Heart left ventricle (tissue), 13 donors: Measurements from ENCODE around the gene IL4R.

ENCODE experiments used
- POLR2A ChIP-seq, 2 donors: fragments of 450-650 bp; IDR thresholded peaks; one replicate each; pipeline ENCODE4 v1.6.1; 2017; ENCODE audit warnings: antibody characterized with exemption in 2 of 2, mild to moderate bottlenecking in 2 of 2, moderate library complexity in 2 of 2
- TF ChIP-seq, protein P1 (sequence below), 12 donors: fragments of 200-600 bp; sonication (generic) in 4 of 12; IDR thresholded peaks; one replicate each; pipeline versions ENCODE4 v1.5.0 to v1.8.0; 2018 to 2022; ENCODE audit warnings: antibody characterized with exemption in 12 of 12, mild to moderate bottlenecking in 5 of 12
- donor health status: ischemic (EF 13 %, LVEDD 7.1; RV severe dilation, severe dysfunction).
- donor health status: DM: no; HTN: yes; CAD: no.
- donor health status: DM: no; HTN: no; CAD: no.
- donor health status: ischemic (EF 25% LVEDD 6.9; RV normal size, moderate dysfunction).
- donor health status: ischemic (EF 25% LVEDD 5.7; RV mildly dilated, moderate dysfunction).
- donor health status: ischemic (EF 35%, LVEDD 5.7; RV mildly dilated, moderate dysfunction).
- donor health status: nonischemic (EF 11% LVEDD 7.7; RV severe dilation, severe dysfunction).
- donor health status: DM: yes; HTN: yes; CAD: no.
- donor health status: PGD.
- donor health status: ischemic (EF 29% LVEDD 5.4; RV normal size, mild dysfunction).
- donor health status: nonischemic (EF 23%, LVEDD 6.1; RV moderate dilation, normal function).

DNA sequence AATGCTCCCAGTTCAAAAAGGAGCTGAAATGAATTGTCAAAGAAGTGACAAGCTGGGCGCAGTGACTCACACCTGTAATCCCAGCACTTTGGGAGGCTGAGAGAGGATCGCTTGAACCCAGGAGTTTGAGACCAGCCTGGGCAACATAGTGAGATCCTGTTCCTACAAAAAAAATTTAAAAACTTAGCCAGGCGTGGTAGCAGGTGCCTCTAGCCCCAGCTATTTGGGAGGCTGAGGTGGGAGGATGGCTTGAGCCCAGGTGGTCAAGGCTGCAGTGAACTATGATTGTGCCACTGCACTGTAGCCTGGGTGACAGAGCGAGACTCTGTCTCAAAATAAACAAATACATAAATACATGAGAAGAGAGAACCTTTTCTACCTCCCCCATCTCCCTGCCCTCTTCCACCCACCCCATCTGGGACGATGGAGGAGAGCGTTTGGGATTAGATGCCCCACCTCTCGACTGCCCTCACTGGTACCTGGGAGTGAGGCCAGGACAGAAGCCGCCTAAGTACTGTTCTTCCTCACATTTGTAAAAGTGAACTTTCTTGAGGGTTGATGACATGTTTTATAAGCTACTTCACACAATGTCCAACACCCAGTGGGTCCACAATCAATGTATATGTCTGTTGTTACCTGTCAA is 2.4 kb downstream of the IL4R start:
- TF ChIP-seq POLR2A (IDR thresholded peaks at IDR 0.05): no peak
- TF ChIP-seq, protein P1, sequence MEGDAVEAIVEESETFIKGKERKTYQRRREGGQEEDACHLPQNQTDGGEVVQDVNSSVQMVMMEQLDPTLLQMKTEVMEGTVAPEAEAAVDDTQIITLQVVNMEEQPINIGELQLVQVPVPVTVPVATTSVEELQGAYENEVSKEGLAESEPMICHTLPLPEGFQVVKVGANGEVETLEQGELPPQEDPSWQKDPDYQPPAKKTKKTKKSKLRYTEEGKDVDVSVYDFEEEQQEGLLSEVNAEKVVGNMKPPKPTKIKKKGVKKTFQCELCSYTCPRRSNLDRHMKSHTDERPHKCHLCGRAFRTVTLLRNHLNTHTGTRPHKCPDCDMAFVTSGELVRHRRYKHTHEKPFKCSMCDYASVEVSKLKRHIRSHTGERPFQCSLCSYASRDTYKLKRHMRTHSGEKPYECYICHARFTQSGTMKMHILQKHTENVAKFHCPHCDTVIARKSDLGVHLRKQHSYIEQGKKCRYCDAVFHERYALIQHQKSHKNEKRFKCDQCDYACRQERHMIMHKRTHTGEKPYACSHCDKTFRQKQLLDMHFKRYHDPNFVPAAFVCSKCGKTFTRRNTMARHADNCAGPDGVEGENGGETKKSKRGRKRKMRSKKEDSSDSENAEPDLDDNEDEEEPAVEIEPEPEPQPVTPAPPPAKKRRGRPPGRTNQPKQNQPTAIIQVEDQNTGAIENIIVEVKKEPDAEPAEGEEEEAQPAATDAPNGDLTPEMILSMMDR (IDR thresholded peaks at IDR 0.05): no peak
